Amniotic epithelial cell (primary cell): Measurements from ENCODE around the gene KDELR3.

ENCODE experiments used
- DNase-seq: peaks from one replicate; pipeline ENCODE4 v3.0.0-alpha.2; 2010; ENCODE audit warnings: low read depth

KDELR3 gene

DNA sequence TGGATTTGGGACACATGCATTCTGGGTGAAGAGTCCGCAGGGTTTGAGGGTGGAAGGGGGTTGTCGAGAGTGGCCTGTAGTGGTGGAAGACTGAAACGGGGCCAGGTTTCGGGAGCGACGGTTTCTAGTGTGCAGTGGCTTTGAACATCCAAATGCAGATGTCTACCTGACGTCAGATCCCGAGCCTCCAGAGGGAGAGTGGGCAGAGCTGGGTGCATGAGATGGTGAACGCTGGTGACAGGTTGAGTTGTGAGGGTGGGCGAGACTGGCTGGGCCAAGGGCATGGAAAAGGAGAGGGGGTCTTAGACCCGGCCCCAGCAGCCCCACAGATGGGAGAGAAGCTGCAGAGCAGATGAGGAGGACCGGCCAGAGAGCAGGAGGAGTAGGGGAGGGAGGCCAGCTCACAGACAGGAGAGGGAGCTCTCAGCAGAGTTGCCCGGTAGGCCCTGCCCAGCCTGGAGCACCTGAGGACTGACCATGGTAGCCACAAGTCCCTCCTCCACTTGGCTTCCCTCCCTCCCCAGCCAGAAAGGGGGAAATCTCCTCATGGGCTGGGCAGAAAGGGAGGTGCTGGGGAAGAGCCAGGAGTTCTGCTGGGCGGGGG, 27.0 kb upstream of the KDELR3 start:
- DNase-seq: no peak

DNA sequence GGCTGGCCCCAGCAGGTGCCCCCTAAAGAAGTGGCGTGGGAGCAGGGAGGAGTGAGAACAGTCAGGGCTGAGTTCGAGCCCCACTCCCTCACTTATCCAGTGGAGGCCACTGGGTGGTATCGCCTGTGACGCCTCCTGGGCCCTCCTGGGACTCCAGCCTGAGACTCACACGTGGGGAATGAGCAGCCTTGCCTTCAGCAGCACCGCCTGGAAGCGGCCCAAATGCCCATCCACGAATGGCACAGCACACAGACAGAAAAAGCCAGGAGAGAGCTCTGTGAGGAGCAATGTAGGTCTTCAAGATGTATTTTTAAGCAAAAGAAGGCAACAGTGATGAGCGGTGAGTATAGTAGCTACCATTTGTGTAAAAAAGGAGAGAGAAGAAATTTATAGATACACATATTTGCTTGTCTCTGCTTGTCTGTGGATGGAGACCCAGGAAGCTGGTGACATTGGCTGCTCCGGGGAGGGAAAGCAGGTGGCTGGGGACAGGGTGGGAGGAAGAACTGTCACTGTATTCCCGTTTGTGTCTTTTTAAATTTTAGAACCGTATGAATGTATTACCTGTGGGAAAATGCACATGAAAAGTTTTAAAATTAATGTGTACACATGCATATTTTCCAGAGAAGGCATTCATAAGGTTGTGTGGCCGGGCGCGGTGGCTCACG, 26.1 kb upstream of the KDELR3 start:
- no peak for DNase-seq

DNA sequence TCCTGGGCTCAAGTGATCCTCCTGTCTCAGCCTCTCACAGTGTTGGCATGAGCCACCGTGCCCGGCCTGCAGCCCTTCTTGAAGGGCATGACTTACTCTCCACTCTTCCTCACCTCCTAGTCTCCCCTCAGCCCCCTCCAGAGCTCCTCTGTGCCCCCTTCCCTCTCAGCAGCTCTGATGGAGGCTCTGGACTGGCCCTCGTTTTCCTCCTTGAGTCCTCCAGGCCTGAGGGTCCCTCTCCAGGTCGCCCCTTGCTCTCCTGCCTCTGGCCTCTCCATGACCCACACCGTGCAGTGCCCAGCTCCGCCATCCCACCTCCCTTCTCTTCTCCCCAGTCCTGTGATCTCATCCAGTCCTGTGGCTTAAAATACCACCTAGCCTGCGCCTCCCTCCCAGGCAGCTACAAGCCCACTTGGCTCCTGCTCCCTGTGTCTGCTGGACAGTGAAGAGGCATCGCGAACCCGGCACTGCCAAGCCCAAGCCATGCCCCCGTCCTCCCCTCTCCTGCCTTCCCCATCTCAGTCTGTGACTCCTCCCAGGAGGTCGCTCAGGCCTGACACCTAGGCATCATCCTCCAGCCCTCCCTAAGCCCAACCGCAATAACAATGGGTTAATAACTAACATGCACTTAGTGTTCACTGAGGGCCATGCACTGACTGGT, 24.8 kb upstream of the KDELR3 start:
- no peak for DNase-seq

DNA sequence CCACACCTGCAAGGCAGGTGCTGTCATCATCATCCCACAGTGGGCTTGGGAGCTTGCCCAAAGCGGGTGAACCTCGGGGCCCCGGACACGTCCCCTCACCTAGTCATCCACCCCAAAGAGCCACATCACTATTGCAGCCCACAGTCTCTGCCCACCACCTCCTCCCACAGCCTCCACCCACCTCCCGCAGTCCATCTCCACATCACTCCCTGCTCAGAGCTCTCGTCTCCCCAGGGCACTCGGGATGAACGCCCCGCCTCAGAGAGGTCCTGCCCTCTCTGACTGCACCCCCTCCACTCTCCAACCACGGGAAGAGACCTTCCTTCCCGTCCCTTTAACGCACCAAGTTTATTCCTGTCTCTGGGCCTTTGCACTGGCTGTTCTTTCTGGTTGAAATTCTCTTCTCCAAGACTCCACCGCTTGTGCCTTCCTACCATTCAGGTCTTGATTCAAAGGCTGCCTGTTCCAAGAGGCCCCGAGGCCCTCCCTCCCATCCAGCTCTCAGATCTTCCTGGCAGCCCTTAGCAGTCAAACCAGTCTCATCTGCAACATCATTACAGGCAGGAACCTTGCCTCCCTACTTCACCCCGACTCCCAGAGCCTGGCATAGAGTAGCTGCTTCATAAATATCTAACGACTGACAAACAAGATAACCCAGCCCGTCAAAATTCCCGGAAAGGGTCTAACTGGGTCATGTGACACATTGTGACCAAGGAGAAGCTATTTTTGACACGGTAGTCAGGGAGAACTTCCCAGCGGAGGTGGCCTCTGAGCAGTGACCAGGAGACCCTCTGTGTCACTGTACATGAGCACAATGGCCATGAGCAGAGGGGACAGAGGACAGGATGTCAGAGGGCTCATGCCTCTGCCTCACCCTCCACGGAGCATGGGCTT, 24.0 kb upstream of the KDELR3 start:
- no peak for DNase-seq

DNA sequence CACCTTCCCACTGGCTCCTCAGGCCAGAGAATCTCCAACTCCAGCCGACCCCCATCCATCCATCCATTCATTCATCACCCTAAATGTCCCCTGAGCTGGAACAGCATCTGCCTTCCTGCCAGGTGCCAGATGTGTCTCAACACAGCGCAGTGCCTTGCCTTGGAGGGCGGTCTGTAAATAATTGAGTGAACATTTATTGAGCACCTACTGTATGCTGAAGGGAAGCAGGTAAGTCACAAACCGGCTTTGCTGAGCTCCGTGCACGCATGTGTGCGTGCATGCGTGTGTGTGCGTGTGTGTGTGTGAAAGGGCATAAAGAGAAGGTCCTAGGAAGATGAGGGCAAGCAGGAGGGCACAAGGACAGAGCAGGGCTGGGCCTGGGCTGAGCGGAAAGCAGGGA, 23.1 kb upstream of the KDELR3 start:
- DNase-seq: no peak

DNA sequence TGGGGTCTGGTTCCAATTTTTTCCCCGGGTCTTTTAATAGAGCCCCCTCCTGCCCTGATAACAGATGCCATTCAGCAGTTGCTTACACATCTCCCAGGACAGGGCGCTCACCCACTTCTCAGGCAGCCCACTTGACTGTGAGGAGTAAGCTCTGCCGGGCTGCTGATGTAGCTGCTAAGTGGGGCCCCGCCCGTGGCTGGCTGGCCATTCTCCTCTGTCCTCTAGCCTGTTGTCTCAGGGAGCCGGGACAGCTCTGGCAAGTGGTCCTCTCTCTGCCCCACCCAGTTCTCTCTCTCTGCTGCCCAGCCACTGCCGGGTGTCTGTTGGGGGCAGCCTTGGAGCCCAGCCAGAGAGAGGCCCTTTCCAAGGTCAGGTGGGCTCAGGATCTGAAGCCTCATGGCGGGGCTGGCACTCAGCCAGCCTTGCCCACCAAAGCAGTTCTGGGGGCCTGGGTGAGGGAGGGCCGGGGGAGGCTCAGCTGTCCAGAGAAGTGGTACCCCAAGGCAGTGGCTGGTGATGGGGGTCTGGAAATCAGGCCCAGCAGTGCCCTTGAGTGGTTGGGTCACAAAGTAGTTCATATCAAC, 21.8 kb upstream of the KDELR3 start:
- no peak for DNase-seq

DNA sequence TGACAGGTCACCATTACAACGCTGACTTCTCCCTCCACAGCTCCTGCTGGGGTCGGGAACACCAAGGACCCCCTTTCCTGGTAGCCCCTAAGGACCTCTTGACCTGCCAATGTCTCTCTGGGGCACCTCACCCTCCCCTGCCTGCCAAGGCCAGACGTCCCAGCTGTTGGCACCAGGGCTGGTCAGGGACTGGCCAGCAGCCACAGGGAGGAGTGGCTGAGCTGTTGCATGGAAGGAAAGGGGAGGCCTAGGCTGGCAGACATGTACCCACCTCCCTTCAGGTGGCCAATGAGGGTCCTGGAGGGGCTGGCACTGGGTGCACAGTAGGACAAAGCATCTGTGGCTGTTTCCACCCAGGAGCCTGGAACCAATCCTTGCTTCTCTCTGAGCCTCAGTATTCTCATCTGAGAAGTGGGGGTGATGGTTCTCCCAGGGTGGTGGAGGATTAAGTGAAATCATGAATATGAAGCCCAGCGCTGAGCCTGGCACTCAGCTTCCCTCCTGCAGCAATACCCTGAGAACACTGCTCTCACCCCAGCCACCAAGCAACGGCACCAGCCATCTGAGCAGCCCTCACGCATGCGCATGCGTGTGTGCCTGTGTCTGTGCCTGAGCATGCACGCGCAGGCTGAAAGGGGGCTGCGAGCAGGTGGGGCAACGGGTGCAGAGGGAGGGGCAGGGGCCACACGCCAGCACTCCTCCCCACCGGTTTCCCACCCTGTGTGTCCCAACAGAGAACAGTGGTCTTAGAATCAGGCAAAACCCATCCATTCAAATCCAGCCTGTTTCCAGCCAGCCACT, 18.8 kb upstream of the KDELR3 start:
- no peak for DNase-seq

DNA sequence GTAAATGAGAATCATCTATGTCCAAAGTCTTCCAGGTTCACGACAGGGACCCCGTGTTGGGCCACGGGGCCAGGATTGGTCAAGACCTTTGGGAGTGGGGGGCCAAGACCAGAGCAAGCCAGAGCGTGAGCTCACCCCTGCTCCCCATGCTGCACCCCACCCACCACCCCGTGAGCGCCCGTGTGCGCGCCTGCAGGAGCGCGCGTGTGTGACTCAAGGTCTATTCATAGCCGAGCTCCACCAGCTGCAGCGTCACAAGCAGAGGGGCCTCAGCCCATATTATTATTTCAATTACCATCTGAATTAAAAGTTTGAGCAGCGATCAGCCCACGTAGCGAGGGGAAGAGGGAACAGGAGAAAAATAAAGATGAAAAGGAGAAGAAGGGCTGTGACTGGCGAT, 18.1 kb upstream of the KDELR3 start:
- DNase-seq: no peak

DNA sequence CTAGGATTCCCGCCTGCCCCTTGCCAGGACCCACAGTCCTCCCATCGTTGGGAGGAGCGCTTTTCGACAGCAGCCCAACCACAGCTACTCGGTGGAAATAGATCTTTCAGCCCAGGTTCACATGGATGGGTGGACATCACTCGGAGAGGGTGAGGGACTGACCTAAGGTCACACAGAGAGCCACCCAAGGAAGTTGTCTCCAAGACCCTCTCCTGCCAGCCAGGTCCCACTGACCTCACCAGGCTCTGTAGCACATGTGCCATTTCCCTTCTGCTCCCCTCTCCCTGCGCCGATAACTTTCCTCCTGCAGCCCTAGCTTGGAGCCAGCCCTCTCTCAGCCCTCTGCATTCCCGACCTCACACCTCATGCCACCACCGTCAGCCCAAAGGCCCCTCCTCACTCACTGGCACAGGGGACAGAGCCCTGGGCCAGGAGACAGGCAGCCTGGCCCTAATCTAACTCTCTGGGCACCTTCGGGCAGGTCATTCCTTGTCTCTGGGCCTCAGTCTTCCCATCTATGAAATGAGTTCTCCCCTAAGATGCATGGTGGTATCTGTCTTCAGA, 17.6 kb upstream of the KDELR3 start:
- DNase-seq: no peak

DNA sequence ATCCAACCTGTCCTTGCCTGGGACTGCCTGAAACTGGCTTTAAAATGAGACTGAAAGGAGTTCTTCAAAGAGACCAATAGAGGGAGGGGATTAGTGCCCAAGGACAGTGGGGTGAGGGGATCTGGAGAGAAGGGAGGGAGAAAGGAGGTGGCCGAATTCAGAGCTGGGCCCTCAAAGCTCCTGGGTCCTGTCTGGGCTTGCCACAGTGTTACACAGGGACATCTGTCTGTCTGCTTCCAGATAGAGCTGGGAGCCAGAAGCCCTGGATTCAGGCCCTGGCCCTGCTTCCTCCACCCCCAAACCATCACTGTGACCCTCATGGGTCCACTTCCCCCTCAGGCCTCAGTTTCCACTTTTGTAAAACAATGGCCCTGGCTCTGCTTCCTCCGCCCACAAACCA, 16.5 kb upstream of the KDELR3 start:
- DNase-seq: no peak

DNA sequence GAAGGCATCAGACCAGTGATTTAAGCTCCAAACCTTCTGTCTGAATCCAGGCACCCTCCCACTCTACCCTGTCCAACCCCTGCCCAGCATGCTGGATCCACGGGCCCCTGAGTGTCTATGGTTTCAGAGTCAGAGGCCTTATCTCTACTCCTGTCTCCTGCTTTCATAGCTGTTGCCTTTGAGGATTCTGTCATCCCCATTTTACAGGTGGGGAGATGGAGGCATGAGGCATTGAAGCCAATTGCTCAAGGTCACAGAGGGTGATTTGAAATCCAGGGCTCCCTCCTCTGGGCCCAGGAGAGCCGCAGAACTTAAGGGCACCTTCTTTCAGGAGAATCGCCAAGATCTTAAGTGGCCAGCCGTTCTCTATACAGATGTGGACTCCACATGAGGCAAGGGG, 16.0 kb upstream of the KDELR3 start:
- DNase-seq: no peak

DNA sequence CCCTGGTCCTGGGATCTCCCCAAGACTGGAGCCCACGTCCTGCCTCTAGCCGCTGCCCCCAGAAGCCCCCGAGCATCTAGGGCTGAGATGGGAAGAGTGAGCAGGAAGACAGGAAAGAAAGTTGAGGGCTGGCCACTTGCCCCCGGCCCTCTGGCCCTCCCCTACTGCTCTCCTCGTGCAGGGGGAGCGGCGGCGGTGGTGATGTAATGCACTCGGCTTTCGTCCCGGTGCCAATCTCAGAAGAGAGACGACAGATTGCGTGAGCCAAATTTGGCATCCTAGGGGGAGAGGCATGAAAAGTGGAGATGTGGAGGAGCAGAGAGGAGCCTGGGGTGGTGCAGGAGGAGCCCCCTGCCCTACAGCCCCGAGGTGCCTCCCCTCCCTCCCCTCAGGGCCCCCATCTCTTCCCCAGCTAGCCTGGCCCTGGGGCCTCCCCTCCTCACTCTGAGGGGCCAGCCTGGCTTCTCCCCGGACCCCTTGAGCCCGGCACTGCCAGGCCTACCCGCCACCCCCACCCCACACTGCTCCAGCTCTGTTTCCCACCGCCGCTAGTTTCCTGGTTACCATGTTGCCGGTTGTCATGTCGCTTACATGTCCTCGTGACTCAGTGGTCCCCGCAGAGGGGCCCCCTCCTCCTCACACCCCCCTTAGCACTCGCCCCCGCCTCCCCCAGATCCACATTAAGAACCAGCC, 15.4 kb upstream of the KDELR3 start:
- DNase-seq: no peak

DNA sequence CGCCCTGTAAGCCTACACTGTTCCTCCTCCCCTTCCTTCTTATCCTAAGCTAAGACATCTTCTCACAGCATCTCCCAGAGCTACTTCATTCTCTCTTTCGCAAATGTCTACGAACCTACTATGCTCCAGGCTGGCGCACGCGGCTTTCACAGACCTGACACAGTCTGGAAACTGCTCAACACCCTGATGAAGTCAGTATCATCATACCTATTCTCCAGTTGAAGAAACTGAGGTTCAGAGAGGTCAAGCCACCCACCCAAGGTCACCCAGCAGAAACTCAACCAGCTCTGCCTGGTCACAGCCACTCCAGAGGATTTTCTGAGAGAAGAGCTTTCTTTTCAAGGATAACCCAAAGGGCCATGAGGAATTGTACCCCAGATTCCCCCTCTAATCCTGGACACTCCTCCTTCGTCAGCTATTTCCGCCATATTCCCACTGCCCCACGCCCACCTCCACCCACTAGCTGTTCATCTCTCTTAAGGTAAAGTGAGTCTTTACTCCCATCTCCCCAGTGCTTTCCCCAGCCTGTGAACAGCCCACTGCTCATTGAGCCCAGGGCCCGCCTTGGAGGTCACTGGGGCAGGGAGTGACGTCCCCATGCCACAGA, 14.7 kb upstream of the KDELR3 start:
- DNase-seq: no peak

DNA sequence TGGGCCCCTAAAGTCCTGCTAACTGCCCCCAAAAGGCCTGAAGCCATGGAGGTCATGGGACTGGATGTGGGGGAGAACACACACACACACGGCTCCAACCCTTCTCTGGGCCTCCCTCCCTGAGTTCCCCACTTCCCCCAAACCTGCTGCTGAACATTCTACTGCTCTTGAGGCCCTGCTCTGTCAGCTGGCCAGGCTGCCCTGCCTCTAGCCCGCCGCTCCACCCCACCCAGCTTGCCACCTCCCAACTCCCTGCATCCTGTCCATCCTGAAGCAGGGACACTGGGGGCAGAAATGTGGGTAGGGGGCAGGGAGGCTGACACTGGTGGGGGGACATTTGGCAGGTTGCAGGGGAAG, 13.9 kb upstream of the KDELR3 start:
- DNase-seq: no peak

DNA sequence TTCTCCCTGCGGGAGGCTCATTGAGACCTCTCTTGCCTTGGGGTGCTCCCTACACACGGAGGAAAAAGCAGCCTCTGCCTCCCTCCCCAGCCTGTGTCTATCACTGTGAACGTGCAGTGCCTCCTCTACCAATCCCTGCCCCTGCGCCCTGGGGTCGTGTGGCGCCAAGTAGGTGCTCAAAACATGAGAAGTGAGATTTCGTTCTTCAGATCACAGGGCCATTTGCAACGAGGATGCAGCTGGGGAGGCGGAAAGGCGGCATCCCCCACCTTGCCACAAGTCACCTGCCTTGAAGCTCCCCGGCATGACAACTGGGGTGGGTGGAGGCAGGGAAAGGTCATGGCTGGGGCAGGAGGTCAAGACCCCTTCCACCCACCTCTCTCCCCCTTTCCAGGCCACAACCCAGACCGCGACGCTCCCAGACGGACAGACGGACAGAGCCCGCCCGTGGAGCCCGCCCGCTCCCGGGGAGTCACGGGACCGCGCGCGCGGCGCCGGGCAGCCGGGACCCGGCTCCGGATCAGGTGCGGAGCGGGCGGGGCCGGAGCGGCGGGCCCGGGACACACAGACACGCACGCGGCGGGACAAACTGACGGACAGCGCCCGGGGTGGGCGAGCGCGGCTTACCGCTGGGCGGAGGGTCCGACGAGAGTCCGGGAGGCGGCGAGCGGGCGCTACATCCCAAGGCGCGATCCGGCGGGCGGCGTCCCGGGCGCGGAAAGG, 13.4 kb upstream of the KDELR3 start:
- no peak for DNase-seq

DNA sequence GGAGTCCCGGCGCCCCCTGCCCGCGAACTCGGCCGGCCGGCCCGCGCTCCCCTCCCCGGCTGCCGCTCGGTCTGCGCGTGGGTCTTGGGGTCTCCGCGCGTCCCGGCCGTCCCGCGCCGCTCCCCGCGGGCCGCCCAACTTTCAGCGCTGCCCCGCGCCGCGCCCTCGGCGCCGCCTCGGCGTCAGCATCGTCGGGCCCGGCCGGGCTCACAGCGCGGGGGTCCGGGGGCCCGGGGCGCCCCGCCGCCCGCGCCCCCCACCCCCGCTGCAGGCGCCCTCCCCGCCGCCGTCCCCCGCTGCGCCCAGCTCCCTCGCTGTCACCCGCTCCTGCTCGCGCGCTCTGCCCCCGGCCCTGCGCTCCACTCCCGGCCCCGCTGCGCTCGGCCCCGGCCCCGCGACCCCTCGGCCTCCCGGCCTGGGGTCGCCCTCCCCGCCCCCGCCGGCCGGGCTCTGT, 12.8 kb upstream of the KDELR3 start, which contains the start of gene KCNJ4:
Gene KCNJ4, minus strand, starts transcription at position 124 of the 454 bp plus-strand sequence. CDS start 27,067 bp downstream, outside the sequence.
- no peak for DNase-seq

DNA sequence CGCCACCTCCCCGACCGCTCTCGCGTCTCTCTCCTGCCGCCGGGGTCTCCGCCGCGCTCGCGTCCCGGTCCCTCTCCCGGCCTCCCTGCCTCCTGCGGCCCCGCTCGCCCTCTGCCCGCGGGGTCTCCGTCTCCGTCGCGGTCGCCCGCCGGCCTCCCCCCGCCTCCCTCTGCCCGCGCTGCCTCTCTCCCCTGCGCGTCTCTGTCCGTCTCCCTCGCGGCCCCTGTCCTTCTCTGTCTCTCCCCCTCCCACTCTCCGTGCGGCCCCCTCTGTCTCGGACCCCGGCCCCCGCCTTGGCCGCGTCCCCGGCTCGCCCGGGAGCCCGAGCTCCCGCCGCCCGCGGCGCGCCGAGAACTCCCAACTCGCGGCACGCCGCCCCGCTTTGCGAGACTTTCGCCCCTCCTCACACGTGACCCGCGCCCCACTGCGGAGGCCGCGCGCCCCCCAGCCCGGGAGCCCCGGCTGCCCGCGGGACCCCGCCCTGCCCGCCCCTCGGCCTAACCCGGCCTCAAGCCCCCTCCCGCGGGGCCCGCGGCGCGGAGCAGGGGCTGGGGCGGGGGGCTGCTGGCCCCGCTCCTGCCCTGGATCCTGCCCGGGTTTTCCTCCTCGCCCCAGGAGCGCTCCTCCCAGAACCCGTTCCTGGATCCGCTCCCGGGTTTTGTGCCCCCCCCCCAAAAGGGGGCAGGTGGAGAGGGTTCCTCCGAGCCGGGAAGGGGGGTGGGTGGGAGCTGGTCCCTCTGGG, 12.2 kb upstream of the KDELR3 start:
- peak; percentile 24 for DNase-seq

DNA sequence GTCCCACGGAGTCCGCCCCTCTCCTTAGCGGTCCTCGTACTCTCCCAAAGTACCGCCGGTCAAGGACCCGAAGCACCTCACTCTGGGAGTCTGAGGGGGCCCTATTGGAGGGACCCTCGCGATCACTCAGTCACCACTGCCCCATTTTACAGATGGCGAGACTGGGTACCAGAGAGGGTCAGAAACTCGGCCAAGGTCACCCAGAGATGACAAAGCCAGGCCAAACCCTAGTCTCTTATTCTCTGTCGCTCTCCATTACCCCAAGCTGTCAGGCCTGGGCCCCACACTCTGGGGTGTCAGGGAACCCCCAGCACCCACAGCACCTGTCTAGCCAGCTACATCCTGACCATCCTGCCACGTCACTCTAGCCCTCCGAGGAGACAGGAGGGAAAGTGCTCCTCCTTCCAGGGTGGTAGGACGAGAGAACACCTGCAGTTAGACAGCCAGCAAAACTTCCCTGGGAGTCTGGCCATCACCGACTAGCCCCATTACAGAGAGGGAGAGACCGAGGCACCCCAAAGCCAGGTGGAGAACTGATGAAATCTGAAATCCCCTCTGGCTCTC, 11.5 kb upstream of the KDELR3 start:
- no peak for DNase-seq
